Measurements from ENCODE around the gene AP1S2.

Gene AP1S2

GRCh38 chrX:15874672-15875071 is 20.1 kb upstream of the AP1S2 start:
- no peaks in the 10 kb centered on the region for H3K4me1 ChIP-seq (ENCODE audit: insufficient read depth, low read length)
- H3K4me2 ChIP-seq (ENCODE audit: insufficient read depth, low read length), result no peak overlapping the region
- H2AFZ ChIP-seq (ENCODE audit: low read depth, low read length), result no peak overlapping the region
- H3K27me3 ChIP-seq (ENCODE audit: insufficient read depth, low read length, poor library complexity), result no peaks in the 10 kb centered on the region
- H4K20me1 ChIP-seq (ENCODE audit: insufficient read depth, low read length), result no peaks in the 10 kb centered on the region
- H3K36me3 ChIP-seq (ENCODE audit: insufficient read depth, low read length), result no peaks in the 10 kb centered on the region
- H3K27ac ChIP-seq (ENCODE audit: low read length), result no peak overlapping the region
- no peak overlapping the region for H3K4me3 ChIP-seq (ENCODE audit: low read depth in 1 of 2, low read length in 2 of 2)
- H3K79me2 ChIP-seq (ENCODE audit: insufficient read depth, low read length), result no peaks in the 10 kb centered on the region
- ATAC-seq (ENCODE audit: insufficient read depth, low read depth) (no peak), DNase-seq (no peak)
- H3K9ac ChIP-seq (ENCODE audit: low read depth, low read length), result no peak overlapping the region
- TF ChIP-seq EZH2 (IDR thresholded peaks at IDR 0.05; ENCODE audit: borderline replicate concordance, low read depth, low read length, severe bottlenecking) (no peak), CTCF (IDR thresholded peaks at IDR 0.05; ENCODE audit: borderline replicate concordance, extremely low read depth, low read length, poor library complexity, severe bottlenecking) (no peak)
- no peaks in the 10 kb centered on the region for H3K9me3 ChIP-seq (ENCODE audit: insufficient read depth, low read length, severe bottlenecking)

- Histone ChIP-seq H3K9me3 (ENCODE audit: insufficient read depth, low read length, severe bottlenecking) (no peaks in the 10 kb centered on the region), H3K79me2 (ENCODE audit: insufficient read depth, low read length) (no peaks in the 10 kb centered on the region), H4K20me1 (ENCODE audit: insufficient read depth, low read length) (no peaks in the 10 kb centered on the region), H3K27me3 (ENCODE audit: insufficient read depth, low read length, poor library complexity) (no peaks in the 10 kb centered on the region), H3K4me1 (ENCODE audit: insufficient read depth, low read length) (no peaks in the 10 kb centered on the region), H3K4me3 (ENCODE audit: low read depth in 1 of 2, low read length in 2 of 2) (no peak overlapping the region), H3K36me3 (ENCODE audit: insufficient read depth, low read length) (no peaks in the 10 kb centered on the region), H2AFZ (ENCODE audit: low read depth, low read length) (no peak overlapping the region), H3K27ac (ENCODE audit: low read length) (no peak overlapping the region), H3K4me2 (ENCODE audit: insufficient read depth, low read length) (no peak overlapping the region), H3K9ac (ENCODE audit: low read depth, low read length) (no peak overlapping the region)
- ATAC-seq (ENCODE audit: insufficient read depth, low read depth) (no peak), DNase-seq (no peak)
- TF ChIP-seq EZH2 (IDR thresholded peaks at IDR 0.05; ENCODE audit: borderline replicate concordance, low read depth, low read length, severe bottlenecking), result no peak
- TF ChIP-seq CTCF (IDR thresholded peaks at IDR 0.05; ENCODE audit: borderline replicate concordance, extremely low read depth, low read length, poor library complexity, severe bottlenecking), result no peak
These were observed 19.0 kb upstream of the AP1S2 start for GRCh38 chrX:15873566-15873965.

GRCh38 chrX:15870310-15870709 is 15.7 kb upstream of the AP1S2 start:
- Histone ChIP-seq H3K27me3 (ENCODE audit: insufficient read depth, low read length, poor library complexity) (no peaks in the 10 kb centered on the region), H3K9me3 (ENCODE audit: insufficient read depth, low read length, severe bottlenecking) (no peaks in the 10 kb centered on the region), H3K4me1 (ENCODE audit: insufficient read depth, low read length) (no peaks in the 10 kb centered on the region), H3K27ac (ENCODE audit: low read length) (no peak overlapping the region), H2AFZ (ENCODE audit: low read depth, low read length) (no peak overlapping the region), H3K4me2 (ENCODE audit: insufficient read depth, low read length) (no peak overlapping the region), H3K9ac (ENCODE audit: low read depth, low read length) (no peak overlapping the region), H3K4me3 (ENCODE audit: low read depth in 1 of 2, low read length in 2 of 2) (no peak overlapping the region), H3K79me2 (ENCODE audit: insufficient read depth, low read length) (no peaks in the 10 kb centered on the region), H3K36me3 (ENCODE audit: insufficient read depth, low read length) (no peaks in the 10 kb centered on the region), H4K20me1 (ENCODE audit: insufficient read depth, low read length) (no peaks in the 10 kb centered on the region)
- DNase-seq (no peak), ATAC-seq (ENCODE audit: insufficient read depth, low read depth) (no peak)
- TF ChIP-seq CTCF (IDR thresholded peaks at IDR 0.05; ENCODE audit: borderline replicate concordance, extremely low read depth, low read length, poor library complexity, severe bottlenecking), result no peak
- no peak for TF ChIP-seq EZH2 (IDR thresholded peaks at IDR 0.05; ENCODE audit: borderline replicate concordance, low read depth, low read length, severe bottlenecking)

GRCh38 chrX:15869695-15870094 is 15.1 kb upstream of the AP1S2 start:
- Histone ChIP-seq H4K20me1 (ENCODE audit: insufficient read depth, low read length) (no peaks in the 10 kb centered on the region), H3K27ac (ENCODE audit: low read length) (no peak overlapping the region), H2AFZ (ENCODE audit: low read depth, low read length) (no peak overlapping the region), H3K9me3 (ENCODE audit: insufficient read depth, low read length, severe bottlenecking) (no peaks in the 10 kb centered on the region), H3K79me2 (ENCODE audit: insufficient read depth, low read length) (no peaks in the 10 kb centered on the region), H3K4me3 (ENCODE audit: low read depth in 1 of 2, low read length in 2 of 2) (no peak overlapping the region), H3K9ac (ENCODE audit: low read depth, low read length) (no peak overlapping the region), H3K4me2 (ENCODE audit: insufficient read depth, low read length) (no peak overlapping the region), H3K36me3 (ENCODE audit: insufficient read depth, low read length) (no peaks in the 10 kb centered on the region), H3K4me1 (ENCODE audit: insufficient read depth, low read length) (no peaks in the 10 kb centered on the region), H3K27me3 (ENCODE audit: insufficient read depth, low read length, poor library complexity) (no peaks in the 10 kb centered on the region)
- DNase-seq (no peak), ATAC-seq (ENCODE audit: insufficient read depth, low read depth) (no peak)
- TF ChIP-seq EZH2 (IDR thresholded peaks at IDR 0.05; ENCODE audit: borderline replicate concordance, low read depth, low read length, severe bottlenecking), result no peak
- TF ChIP-seq CTCF (IDR thresholded peaks at IDR 0.05; ENCODE audit: borderline replicate concordance, extremely low read depth, low read length, poor library complexity, severe bottlenecking), result no peak

Data from DND-41 (cell line).